Measurements from ENCODE around the gene CDKN2A.

CDKN2A gene

GRCh38 chr9:22036866-22037626, 42.9 kb upstream of the CDKN2A start:
- no peak overlapping the region for H3K27ac ChIP-seq
- TF ChIP-seq, protein P1, sequence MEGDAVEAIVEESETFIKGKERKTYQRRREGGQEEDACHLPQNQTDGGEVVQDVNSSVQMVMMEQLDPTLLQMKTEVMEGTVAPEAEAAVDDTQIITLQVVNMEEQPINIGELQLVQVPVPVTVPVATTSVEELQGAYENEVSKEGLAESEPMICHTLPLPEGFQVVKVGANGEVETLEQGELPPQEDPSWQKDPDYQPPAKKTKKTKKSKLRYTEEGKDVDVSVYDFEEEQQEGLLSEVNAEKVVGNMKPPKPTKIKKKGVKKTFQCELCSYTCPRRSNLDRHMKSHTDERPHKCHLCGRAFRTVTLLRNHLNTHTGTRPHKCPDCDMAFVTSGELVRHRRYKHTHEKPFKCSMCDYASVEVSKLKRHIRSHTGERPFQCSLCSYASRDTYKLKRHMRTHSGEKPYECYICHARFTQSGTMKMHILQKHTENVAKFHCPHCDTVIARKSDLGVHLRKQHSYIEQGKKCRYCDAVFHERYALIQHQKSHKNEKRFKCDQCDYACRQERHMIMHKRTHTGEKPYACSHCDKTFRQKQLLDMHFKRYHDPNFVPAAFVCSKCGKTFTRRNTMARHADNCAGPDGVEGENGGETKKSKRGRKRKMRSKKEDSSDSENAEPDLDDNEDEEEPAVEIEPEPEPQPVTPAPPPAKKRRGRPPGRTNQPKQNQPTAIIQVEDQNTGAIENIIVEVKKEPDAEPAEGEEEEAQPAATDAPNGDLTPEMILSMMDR (IDR thresholded peaks at IDR 0.05) = no peak
- H3K4me3 ChIP-seq = no peak overlapping the region
- DNase-seq (ENCODE audit: low spot score) = no peak

DNA sequence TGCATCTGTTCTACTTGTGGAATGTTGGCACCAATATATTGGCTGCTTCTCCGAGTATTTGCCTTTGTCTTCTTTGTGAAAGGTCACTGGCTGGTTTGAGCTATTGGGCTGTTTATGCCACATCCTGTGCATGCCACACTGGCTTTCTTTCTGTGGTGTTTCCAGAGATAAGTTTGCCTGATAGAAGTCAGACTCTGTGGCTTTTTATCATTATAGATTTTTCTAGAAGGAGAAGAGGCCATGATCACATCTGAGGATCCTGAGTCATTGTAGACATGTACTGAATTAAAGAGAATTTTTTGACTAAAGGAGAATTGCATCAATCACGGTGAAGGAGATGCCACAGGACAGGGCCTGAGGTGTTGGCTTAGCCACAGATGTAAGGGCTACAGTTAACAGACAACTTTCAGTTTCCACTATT, 41.4 kb upstream of the CDKN2A start:
- H3K4me3 ChIP-seq = no peak overlapping the region
- no peak for DNase-seq (ENCODE audit: low spot score)
- no peak overlapping the region for H3K27ac ChIP-seq
- TF ChIP-seq, protein P1 (IDR thresholded peaks at IDR 0.05) = no peak

DNA sequence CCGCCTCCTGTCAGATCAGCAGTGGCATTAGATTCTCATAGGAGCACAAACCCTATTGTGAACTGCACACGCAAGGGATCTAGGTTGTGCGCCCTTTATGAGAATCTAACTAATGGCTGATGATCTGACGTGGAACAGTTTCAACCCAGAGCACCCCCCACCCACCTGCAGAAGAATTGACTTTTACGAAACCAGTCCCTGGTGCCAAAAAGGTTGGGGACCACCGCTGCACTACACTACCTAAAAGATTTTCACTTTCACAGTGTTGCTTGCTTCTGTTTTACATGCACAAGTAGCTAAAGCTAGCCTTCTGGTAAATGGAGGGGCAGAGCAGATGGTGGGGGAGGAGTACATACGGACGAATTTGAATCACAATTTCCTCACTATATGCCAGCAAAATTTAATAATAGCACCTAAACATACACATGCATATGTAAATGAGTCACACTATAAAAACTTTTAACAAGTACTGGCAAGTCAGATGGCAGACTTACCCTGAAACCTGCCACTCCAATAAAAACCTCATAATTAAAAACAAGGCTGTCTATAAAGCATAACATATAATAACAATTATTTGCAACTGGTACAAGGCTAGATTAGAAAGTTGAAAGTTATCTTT, 38.9 kb upstream of the CDKN2A start:
- Histone ChIP-seq H3K27ac (no peak overlapping the region), H3K4me3 (no peak overlapping the region)
- no peak for DNase-seq (ENCODE audit: low spot score)
- TF ChIP-seq, protein P1 (IDR thresholded peaks at IDR 0.05) = no peak

DNA sequence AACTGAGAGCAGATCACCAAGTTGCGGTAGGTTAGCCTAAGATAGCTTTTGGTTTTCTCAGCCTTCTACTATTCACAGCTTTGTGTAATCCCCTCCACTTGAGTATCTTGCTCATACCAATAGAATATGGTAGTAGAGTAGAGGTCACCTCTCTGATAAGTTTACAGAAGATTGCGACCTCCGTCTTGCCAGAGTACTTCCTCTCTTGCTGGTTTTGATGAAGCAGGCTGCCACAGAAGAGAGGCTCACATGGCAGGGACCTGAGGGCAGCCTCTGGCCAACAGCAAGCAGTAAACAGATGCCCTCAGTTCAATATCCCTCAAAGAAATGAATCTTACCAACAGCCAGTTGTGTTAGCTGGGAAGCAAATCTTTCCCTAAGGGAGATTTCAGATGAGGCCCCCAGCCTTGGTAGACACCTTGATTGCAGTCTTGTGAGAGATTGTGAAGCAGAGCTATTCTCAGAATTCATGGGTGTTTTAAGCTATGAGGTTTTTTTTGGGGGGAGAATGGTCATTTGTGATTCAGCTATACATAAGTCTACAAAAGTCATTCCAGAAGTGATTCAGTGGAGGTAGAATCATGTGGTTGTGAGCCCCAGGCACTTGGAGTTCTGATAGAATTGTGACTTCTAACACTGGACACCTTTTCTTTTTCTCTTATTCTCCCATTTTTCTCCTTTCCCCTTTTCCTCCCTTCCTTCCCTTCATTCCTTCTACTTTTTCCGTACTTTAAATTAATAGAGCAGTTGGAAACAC, 37.6 kb upstream of the CDKN2A start:
- TF ChIP-seq, protein P1 (IDR thresholded peaks at IDR 0.05) = no peak
- DNase-seq (ENCODE audit: low spot score) = no peak

DNA sequence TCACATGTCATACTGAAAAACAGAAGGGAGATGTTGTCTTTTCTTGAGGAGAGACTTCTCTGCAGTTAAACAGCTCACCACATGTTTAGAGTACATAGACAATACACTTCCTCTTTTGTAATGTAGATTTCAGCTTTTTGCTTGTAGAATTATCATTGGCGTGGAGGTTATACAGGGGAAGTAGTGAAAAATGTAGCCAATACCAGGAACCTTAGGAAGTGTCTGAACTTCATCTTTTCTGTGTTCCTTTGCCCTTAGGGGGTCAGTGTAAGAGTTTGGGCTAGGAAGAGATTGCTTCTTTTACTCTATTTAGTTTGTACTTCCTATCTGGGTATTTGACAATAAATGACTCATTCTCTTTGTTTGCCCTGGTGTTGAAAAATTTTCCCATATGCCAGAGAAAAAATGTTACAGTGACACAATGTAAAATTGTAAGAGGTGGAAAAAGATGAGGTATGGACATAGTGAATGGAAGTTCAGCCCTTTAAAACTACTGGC, 36.0 kb upstream of the CDKN2A start:
- H3K4me3 ChIP-seq = no peak overlapping the region

More for the DNA sequence above, 37.6 kb upstream of the CDKN2A start:
- Histone ChIP-seq H3K4me3 (no peak overlapping the region), H3K27ac (no peak overlapping the region)

DNA sequence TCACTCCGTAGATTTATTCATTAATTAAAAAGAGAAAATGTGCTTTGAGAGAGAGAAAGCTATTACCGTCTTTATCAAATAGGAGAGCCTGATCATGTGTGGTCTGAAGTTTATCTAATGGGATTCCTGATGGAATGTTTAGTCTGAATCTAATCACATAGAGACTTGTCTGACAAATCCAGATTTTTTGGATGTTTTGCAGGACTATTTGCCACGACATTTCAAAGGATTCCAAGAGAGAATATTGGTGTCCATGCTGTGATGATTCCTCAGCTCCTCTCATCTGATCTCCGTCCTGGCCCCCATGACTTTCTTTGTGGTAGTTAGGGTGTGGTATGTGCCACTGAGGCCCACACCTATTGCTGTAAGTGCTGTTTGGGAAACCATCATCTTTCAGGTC, 35.0 kb upstream of the CDKN2A start:
- Histone ChIP-seq H3K4me3 (no peak overlapping the region), H3K27ac (no peak overlapping the region)
- no peak for DNase-seq (ENCODE audit: low spot score)
- TF ChIP-seq, protein P1 (IDR thresholded peaks at IDR 0.05) = no peak

More for the DNA sequence above, 36.0 kb upstream of the CDKN2A start:
- DNase-seq (ENCODE audit: low spot score) = no peak
- TF ChIP-seq, protein P1 (IDR thresholded peaks at IDR 0.05) = no peak
- no peak overlapping the region for H3K27ac ChIP-seq

Measured in coronary artery (tissue), 2 donors.